HG02852 (cell line): ENCODE results near the gene NKAIN1.
A peak's percentile ranks its signal among the peaks of the same experiment; 100 is the strongest.
"Not testable (repeated sequence)": the region's sequence is repeated elsewhere in the genome, so short reads cannot be mapped to it uniquely, and the experiment has no call there.

Experiments used
- ATAC-seq: cut with Tn5 transposase; IDR thresholded peaks from one replicate; pipeline ENCODE4 v1.9.1; 2021; ENCODE audit warnings: mild to moderate bottlenecking, moderate library complexity; ENCODE audit not compliant: unreplicated experiment

Gene NKAIN1

DNA sequence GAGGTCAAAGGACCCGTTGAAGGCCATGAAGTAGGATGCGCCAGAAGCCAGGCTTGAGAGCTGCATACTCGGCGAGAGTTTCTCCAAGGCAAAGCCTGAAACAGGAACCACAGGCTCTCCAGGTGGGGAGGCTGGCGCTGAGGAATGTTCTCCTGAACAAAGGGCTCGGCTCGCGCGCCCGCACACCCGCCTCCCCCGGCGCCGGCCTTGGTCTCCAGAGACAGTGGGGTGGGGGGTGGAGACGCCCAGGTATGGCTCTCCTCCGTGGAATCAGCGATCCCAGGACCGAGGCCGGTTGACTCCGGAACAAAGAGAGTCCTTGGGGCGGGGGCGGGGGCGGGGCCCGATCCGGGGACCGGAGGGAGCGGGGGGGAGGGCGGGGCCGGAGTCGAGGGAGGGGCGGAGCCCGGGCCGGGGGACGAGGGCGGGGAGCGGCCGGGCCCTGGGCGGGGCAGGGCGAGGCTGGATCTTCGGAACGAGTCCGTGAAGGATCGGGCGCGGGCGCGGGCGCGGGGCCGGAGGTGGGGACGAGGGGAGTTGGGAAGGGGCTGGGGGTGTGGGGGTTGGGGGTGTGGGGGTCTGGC, 85.0 kb downstream of the NKAIN1 start:
- peak; percentile 31 for ATAC-seq

DNA sequence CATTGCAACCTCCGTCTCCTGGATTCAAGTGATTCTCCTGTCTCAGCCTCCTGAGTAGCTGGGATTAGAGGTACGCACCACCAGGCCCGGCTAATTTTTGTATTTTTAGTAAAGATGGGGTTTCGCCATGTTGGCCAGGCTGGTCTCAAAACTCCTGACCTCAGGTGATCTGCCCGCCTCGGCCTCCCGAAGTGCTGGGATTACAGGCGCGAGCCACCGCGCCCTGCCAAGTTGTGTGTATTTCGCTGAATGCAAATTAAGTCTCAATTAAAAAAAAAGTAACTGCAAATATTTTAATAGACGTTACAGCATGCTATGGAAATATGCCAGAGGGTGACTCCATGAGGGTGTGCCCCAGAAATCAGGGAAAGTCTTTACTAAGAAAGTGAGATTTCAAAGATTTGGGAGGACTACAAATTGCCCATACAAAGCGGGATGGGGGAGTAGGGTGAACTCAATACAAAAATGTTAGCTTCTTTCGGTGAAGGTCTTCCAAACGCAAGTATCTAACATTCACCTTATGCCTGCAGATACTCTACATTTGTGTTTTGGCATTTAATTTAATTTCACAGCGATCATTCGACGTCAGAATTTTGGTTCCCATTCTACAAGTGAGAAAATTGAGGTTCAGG, 85.6 kb downstream of the NKAIN1 start:
- ATAC-seq = no peak

DNA sequence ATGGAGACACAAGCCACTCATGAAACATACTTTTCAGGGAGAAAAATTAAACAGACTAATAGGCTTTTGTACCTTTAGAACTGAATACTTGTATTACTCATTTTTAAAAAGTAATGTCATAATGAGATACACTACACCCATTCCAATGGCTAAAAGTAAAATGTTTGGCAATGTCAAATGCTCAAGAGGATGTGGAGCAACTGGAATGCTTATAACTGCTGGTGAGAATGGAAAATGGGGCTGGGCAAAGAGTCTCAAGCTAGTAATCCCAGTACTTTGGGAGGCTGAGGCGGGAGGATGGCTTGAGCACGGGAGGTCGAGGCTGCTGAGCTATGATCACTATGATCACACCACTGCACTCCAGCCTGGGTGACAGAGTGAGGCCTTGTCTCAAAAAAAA, 86.3 kb downstream of the NKAIN1 start:
- ATAC-seq = no peak

DNA sequence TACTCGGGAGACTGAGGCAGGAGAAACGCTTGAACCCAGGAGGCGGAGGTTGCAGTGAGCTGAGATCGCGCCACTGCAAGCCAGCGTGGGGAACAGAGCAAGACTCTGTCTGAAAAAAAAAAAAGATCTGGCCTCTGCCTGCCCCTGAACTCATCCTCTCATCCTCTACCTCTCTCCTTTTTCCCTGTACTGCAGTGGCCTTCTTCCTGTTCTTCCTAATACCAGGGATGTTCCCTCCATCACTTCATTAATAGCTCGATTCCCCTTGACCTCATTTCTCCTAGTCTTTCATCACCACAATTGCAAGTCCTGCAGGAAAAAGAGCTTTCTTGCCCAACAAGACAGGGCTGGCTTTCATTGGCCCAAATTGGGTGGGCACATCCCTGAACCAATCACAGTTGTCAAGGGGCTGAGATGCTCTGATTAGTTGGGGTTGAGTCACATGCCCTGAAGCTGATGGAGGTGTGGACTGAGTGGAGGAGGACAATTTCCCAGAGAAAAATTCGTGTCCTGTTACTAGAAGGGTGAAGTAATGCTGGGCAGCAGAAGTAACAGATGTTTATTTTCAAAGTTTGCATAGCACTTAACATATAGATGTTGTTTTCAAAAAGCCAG, 87.4 kb downstream of the NKAIN1 start:
- ATAC-seq = no peak

DNA sequence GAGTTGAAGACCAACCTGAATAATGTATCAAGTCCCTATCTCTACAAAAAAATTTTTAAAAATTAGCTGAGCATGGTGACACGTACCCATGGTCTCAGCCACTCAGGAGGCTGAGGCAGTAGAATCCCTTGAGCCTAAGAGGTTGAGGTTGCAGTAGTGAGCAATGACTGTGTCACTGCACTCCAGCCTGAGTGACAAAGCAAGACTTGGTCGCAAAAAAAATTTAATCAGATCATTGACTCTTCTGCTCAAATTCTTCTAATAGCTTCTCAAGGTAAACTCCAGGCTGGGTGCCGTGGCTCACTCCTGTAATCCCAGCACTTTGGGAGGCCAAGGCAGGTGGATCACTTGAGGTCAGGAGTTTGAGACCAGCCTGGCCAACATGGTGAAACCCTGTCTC, 88.3 kb downstream of the NKAIN1 start:
- no peak for ATAC-seq

DNA sequence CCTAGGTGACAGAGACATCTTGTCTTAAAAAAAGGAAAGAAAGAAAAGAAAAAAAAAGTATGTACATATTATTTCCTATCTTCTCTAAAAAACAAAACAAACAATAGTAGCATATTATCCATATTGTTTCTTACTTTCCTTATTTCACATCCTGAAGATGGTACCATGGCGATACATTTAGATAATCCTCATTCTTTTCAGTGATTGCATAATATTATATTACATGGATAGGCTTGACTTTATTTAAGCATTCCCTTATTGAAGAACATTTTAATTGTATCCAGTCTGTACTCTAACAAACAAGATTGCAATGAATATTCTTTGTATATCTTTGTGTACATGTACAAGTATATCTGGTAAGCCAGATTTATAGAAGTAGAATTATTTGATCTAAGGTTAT, 91.3 kb downstream of the NKAIN1 start:
- ATAC-seq = no peak

DNA sequence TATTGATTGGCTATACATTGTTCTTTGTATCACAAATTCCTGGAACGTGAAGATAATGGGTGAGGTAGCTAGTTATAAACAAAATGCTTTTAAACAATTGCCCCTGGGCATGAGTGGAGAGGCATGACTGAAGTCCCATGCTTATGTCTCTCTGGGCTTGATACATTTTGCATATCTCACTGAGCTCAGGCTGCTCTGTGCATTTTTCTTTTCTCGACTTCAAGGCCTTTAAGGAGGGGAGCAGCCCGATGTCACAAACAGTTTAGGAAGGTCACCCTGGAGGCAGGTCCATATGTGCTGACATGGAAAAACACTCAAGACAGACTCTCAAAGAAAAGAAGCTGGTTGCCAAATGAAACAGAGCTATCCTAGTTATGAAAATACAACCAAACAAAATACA, 94.0 kb downstream of the NKAIN1 start:
- ATAC-seq = no peak

DNA sequence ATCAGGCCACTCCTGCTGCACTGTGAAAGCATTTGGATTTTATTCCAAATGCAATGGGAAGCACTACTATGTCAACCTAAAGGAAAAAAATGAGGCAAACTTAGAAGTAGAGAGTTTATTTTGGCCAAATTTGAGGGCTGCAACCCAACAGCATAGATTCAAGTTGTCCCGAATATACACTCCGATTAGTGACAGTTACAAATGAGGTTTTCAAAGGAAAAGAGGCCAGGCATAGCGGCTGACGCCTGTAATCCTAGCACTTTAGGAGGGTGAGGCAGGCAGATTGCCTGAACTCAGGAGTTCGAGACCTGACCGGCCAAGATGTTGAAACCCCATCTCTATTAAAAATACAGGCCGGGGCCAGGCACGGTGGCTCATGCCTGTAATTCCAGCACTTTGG, 95.2 kb downstream of the NKAIN1 start:
- ATAC-seq = no peak

DNA sequence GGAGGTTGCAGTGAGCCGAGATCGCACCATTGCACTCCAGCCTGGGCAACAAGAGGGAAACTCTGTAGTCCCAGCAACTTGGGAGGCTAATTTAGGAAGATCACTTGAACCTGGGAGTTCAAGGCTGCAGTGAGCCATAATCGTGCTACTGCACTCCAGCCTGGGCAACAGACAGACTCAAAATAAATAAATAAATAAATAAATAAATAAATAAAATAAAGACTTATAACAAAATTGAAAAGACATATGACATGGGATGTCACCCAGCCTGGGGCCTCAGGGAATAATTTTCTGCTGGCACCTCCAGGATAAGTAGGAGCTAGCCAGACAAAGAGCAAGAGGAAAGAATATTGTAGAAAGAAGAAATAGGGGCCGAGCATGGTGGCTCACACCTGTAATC, 96.2 kb downstream of the NKAIN1 start:
- no peak for ATAC-seq

DNA sequence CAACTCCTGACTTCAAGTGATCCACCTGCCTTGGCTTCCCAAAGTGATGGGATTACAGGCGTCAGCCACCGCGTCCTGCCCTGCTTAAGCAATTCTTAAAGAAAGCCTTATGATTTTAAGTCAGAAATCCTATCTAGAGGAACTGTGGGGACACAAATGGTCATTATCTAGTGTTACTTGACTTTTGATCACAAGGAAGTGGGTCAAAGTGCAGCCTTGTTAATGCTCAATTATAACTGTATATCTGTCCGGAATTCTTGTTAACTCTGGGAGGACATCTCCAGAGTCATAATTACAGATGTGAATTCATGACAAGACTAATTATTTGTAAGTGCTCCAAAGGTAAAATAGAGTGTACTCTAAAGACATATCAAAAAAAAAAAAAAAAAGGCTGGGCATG, 97.3 kb downstream of the NKAIN1 start:
- no peak for ATAC-seq

DNA sequence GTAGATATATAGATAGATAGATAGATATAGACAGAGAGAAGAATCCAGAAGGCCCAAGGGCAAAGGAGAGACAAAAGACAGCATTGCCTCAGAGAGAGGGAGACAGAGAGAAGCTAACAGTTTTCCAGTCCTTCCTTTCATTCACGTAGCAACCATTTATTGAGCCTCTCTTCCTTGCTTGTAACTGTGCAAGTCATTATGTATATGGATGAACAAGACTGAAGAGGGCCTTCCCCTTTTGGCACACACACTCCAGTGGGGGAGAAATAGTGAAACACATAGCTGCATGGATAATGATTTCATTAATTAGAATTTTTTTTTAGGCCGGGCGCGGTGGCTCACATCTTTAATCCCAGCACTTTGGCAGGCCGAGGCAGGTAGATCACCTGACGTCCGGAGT, 99.4 kb downstream of the NKAIN1 start:
- no peak for ATAC-seq

DNA sequence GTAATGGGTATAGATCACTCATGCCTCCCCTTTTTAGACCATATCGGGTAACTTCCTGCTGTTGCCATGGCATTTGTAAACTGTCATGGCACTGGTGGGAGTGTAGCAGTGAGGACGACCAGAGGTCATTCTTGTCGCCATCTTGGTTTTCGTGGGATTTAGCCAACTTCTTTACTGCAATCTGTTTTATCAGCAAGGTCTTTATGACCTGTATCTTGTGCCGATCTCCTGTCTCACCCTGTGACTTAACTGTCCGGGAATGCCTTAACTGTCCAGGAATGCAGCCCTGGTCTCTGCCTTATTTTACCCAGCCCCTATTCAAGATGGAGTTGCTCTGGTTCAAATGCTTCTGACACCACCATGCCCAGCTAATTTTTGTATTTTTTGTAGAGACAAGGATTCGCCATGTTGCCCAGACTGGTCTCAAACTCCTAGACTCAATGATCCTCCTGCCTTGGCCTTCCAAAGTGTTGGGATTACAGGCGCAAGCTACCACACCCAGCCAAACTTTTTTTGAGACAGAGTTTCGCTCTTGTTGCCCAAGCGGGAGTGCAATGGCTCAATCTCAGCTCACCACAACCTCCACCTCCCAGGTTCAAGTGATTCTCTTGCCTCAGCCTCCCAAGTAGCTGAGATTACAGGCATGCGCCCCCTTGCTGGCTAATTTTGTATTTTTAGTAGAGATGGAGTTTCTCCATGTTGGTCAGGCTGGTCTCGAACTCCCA, 100.7 kb downstream of the NKAIN1 start:
- ATAC-seq = not testable (repeated sequence)

DNA sequence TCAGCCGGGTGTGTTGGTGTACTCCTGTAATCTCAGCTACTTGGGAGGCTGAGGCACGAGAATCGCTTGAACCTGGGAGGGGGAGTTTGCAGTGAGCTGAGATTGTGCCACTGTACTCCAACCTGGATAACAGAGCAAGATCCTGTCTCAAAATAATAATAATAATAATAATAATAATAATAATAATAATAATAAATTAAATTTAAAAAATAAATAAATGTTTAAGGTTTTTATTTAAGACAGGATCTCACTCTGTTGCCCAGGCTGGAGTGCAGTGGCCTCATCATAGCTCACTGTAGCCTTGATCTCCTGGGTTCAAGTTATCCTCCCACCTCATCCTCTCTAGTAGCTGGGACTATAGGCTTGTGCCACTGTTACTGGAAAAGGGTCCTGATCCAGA, 101.8 kb downstream of the NKAIN1 start:
- ATAC-seq = not testable (repeated sequence)

DNA sequence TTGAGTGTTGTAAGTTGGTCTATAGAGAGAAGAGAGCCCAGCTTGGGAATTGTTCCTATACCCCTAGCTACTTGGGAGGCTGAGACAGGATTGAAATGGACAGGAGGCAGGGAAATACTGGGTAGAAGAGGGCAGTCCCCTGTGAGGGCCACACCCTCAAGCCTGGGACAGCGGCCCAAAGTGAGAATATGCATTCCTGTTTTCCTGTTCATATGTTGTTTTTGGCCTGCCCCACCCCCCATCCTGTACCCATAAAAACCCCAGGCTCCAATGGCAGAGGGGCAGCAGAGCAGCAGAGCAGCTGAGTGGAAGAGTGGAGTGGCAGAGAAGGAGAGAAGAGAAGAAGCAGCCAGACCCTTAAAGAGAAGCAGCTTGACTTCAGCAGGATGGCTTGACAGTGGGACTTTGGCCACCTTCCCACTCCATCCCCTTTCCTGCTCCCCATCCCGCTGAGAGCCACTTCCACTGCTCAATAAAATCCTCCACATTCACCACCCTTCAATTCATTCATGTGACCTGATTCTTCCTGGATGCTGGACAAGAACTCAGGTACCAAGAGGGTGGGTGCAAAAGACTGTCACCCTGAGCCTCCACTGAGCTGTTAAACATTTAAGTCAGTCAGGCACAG, 103.6 kb downstream of the NKAIN1 start:
- no peak for ATAC-seq

DNA sequence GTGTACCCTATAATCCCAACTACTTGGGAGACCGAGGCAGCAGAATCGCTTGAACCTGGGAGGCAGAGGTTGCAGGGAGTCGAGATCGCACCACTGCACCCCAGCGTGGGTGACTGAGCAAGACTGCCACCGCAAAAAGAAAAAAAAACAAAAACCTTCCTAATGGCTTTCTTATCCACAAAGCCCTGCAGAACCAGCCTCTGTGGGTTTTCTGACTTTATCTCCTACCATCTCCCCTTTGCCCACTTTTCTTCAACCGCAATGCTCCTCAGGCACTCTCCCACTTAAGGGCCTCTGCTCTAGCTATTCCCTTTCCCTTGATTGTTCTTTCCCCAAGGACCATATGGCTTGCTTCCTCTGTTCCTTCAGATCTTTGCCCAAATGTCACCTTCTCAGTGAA, 106.3 kb downstream of the NKAIN1 start:
- no peak for ATAC-seq
